ENCODE results near the gene ABCF3. TPM values are rescaled to one million over a fixed set of nuclear protein-coding genes. Genes with fewer than 3 reads are reported as not detected.

The ABCF3 gene, protein sequence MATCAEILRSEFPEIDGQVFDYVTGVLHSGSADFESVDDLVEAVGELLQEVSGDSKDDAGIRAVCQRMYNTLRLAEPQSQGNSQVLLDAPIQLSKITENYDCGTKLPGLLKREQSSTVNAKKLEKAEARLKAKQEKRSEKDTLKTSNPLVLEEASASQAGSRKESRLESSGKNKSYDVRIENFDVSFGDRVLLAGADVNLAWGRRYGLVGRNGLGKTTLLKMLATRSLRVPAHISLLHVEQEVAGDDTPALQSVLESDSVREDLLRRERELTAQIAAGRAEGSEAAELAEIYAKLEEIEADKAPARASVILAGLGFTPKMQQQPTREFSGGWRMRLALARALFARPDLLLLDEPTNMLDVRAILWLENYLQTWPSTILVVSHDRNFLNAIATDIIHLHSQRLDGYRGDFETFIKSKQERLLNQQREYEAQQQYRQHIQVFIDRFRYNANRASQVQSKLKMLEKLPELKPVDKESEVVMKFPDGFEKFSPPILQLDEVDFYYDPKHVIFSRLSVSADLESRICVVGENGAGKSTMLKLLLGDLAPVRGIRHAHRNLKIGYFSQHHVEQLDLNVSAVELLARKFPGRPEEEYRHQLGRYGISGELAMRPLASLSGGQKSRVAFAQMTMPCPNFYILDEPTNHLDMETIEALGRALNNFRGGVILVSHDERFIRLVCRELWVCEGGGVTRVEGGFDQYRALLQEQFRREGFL
- 56.1 and 58.4 TPM in 2 replicates for total RNA-seq (2021)
- long read RNA-seq, transcript ABCF3-203 (21 exons, 2,624 nt) = major isoform, 439 of 569 reads
- long read RNA-seq, partial matches to known transcripts = 20 of 569 reads
- long read RNA-seq, other reads (novel, unspliced or antisense) = 109 of 569 reads

DNA sequence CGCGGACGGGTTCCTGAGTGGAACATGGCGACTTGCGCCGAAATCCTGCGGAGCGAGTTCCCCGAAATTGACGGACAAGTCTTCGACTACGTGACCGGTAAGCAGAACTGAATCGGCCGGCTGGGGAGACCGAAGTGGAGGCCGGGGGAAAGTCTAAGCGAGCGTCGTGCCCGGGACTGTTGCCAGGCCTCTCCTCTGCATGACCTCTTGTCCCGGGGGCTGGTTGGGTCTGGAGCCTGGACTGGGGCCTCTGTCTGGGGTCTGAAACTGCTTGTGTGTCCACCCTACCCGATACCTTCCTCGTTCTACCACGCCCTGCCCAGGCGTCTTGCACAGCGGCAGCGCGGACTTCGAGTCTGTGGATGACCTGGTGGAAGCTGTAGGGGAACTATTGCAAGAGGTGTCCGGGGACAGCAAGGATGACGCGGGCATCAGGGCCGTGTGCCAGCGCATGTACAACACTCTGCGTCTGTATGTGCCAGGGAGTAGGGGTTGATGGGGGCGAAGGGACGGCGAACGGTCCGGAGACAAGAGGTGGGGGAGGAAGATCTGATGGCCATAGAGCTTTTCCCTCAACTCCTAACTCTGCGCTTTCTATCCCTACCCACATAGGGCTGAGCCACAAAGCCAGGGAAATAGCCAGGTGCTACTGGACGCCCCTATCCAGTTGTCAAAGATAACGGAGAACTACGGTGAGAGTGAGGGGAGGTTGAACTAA is at the start of gene ABCF3:
Gene ABCF3 (plus strand): TSS at position 16 of the 718 bp plus-strand sequence. CDS start 9 bp downstream, at position 25.
- H3K4ac ChIP-seq (ENCODE audit: low read depth, low read length) = no peak within 1 kb of the TSS
- no peak within 1 kb of the TSS for H2BK5ac ChIP-seq (ENCODE audit: insufficient read length, low read length)
- peaks cover 5% of the 10 kb centered on the region; the same call in 1 of the 2 replicates for H3K79me2 ChIP-seq (ENCODE audit: insufficient read depth, low read length)
- no peak within 1 kb of the TSS for H2BK15ac ChIP-seq (ENCODE audit: low read depth, low read length)
- H3K27ac ChIP-seq (ENCODE audit: insufficient read length, low read depth, low read length) = peak within 1 kb of the TSS; percentile 80
- no peaks in the 10 kb centered on the region for H3K27me3 ChIP-seq (ENCODE audit: insufficient read depth, low read length)
- no peak within 1 kb of the TSS for H2BK20ac ChIP-seq (ENCODE audit: low read depth, low read length, poor library complexity, severe bottlenecking)
- no peak within 1 kb of the TSS for H4K91ac ChIP-seq (ENCODE audit: insufficient read length, low read depth, low read length)
- H3K18ac ChIP-seq (ENCODE audit: insufficient read length, low read depth, low read length) = peak within 1 kb of the TSS; percentile 74
- peaks cover 14% of the 10 kb centered on the region for H3K23me2 ChIP-seq (ENCODE audit: insufficient read length, low read depth, low read length, poor library complexity, severe bottlenecking)
- H3K36me3 Mint-ChIP-seq (ENCODE audit: insufficient read depth in 1 of 3, low read depth in 3 of 3) = peaks cover 54 to 78% (median 70%) of the 10 kb centered on the region in 3 experiments
- H3K9me3 ChIP-seq (ENCODE audit: control insufficient read depth, low read depth, low read length) = no peaks in the 10 kb centered on the region
- peak within 1 kb of the TSS; percentile 96 for H3K4me2 ChIP-seq (ENCODE audit: insufficient read depth, insufficient read length, low read length)
- no peak within 1 kb of the TSS for H2AFZ ChIP-seq (ENCODE audit: low read length)
- WGBS (ENCODE audit: extremely low coverage, insufficient read length, low lambda C conversion rate) = no CpG with 5 or more reads among the region's 45 CpGs
- no peak within 1 kb of the TSS for H4K8ac ChIP-seq (replicated peaks; ENCODE audit: insufficient read length, low read depth, low read length)
- peak within 1 kb of the TSS; percentile 98 to 99 for H3K4me3 Mint-ChIP-seq
- peaks cover 25 to 29% of the 10 kb centered on the region in 2 experiments for H3K4me1 Mint-ChIP-seq
- no peaks in the 10 kb centered on the region; a peak in 1 of 5 replicates for H3K9me3 Mint-ChIP-seq
- no peak within 1 kb of the TSS for H2BK120ac ChIP-seq (ENCODE audit: low read depth, low read length, poor library complexity, severe bottlenecking)
- peaks cover 5% of the 10 kb centered on the region for H3K79me1 ChIP-seq (ENCODE audit: insufficient read depth, low read depth, low read length, poor library complexity, severe bottlenecking)
- no peaks in the 10 kb centered on the region for H4K20me1 ChIP-seq (ENCODE audit: control insufficient read depth, insufficient read depth, insufficient read length)
- peak within 1 kb of the TSS; percentile 98 to 99 (median 99) for H3K27ac Mint-ChIP-seq
- H3K14ac ChIP-seq (ENCODE audit: insufficient read depth, low read length) = peak within 1 kb of the TSS; percentile 87
- TF ChIP-seq, protein P1, sequence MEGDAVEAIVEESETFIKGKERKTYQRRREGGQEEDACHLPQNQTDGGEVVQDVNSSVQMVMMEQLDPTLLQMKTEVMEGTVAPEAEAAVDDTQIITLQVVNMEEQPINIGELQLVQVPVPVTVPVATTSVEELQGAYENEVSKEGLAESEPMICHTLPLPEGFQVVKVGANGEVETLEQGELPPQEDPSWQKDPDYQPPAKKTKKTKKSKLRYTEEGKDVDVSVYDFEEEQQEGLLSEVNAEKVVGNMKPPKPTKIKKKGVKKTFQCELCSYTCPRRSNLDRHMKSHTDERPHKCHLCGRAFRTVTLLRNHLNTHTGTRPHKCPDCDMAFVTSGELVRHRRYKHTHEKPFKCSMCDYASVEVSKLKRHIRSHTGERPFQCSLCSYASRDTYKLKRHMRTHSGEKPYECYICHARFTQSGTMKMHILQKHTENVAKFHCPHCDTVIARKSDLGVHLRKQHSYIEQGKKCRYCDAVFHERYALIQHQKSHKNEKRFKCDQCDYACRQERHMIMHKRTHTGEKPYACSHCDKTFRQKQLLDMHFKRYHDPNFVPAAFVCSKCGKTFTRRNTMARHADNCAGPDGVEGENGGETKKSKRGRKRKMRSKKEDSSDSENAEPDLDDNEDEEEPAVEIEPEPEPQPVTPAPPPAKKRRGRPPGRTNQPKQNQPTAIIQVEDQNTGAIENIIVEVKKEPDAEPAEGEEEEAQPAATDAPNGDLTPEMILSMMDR (conservative IDR thresholded peaks at IDR 0.05) = no peak
- no peak within 1 kb of the TSS for H3K23ac ChIP-seq (ENCODE audit: insufficient read length, low read depth, low read length)
- no peak within 1 kb of the TSS for H4K5ac ChIP-seq (ENCODE audit: insufficient read length, low read depth, low read length)
- H3K9ac ChIP-seq (ENCODE audit: extremely low read depth, insufficient read length, low read length) = peak within 1 kb of the TSS; percentile 81
- H2AK5ac ChIP-seq (ENCODE audit: insufficient read length, low read length) = no peak within 1 kb of the TSS
- H3T11ph ChIP-seq (ENCODE audit: low read length) = peak within 1 kb of the TSS; percentile 39
- DNase-seq = no peak
- H2BK12ac ChIP-seq (ENCODE audit: insufficient read length, low read depth, low read length) = no peak within 1 kb of the TSS
- H3K56ac ChIP-seq (ENCODE audit: insufficient read length, low read depth, low read length) = no peak within 1 kb of the TSS
- peaks cover 1% of the 10 kb centered on the region; the same call in 1 of the 2 replicates for H3K27me3 Mint-ChIP-seq (ENCODE audit: low read depth)
- no peaks in the 10 kb centered on the region for H3K4me1 ChIP-seq (ENCODE audit: insufficient read depth, low read length)
